Common myeloid progenitor, CD34-positive (primary cell): ENCODE data around the gene SSR2.

Experiments used
- CTCF ChIA-PET: fragments of 350-600 bp; sonication (Branson Sonifier 250); formaldehyde crosslinking; loops from one replicate; lab custom pipeline; 2021; ENCODE audit warnings: antibody characterized with exemption; lab: Charles Lee
- POLR2A ChIA-PET: fragments of 350-600 bp; sonication (Branson Sonifier 250); formaldehyde crosslinking; loops from one replicate; lab custom pipeline; 2021; ENCODE audit warnings: antibody characterized with exemption; lab: Charles Lee
- DNase-seq, 3 donors: peaks; one replicate each; pipeline versions ENCODE4 v3.0.0 to v3.0.0-alpha.2; 2013
- H3K27ac ChIP-seq, 2 experiments: 1 replicate in 1 of 2; 2 replicates in 1 of 2; pipeline ENCODE4 v1.7.0; 2013; ENCODE audit warnings: inconsistent platforms in 2 of 2, low read length in 2 of 2, mild to moderate bottlenecking in 2 of 2, low read depth in 1 of 2, moderate library complexity in 1 of 2; ENCODE audit not compliant: severe bottlenecking in 2 of 2, insufficient read depth in 1 of 2, poor library complexity in 1 of 2
- H3K27me3 ChIP-seq, 5 experiments: replicated peaks in 2 of 5; 1 replicate in 3 of 5; 2 replicates in 2 of 5; pipeline versions ENCODE4 v1.6.1 to v1.7.0; 2013; ENCODE audit warnings: low read length in 4 of 5, mild to moderate bottlenecking in 2 of 5, moderate library complexity in 2 of 5, inconsistent platforms in 1 of 5; ENCODE audit not compliant: insufficient read depth in 5 of 5, control insufficient read depth in 4 of 5
- H3K36me3 ChIP-seq, 4 experiments: 1 replicate in 2 of 4; 2 replicates in 2 of 4; pipeline versions ENCODE4 v1.6.1 to v1.7.0; 2013; ENCODE audit warnings: low read length in 3 of 4, control low read depth in 1 of 4, mild to moderate bottlenecking in 1 of 4; ENCODE audit not compliant: control insufficient read depth in 4 of 4, insufficient read depth in 4 of 4
- H3K4me1 ChIP-seq, 4 experiments: 1 replicate in 3 of 4; 2 replicates in 1 of 4; pipeline versions ENCODE4 v1.6.1 to v1.7.1; 2013; ENCODE audit warnings: low read length in 3 of 4, mild to moderate bottlenecking in 3 of 4, control low read depth in 1 of 4, inconsistent platforms in 1 of 4, moderate library complexity in 1 of 4; ENCODE audit not compliant: control insufficient read depth in 4 of 4, insufficient read depth in 4 of 4; ENCODE audit errors: control extremely low read depth in 1 of 4
- H3K4me3 ChIP-seq, 7 experiments: 1 replicate in 4 of 7; 2 replicates in 3 of 7; pipeline versions ENCODE4 v1.5.1 to v1.7.0; 2013; ENCODE audit warnings: mild to moderate bottlenecking in 7 of 7, low read length in 6 of 7, moderate library complexity in 6 of 7, inconsistent platforms in 2 of 7, low read depth in 2 of 7, control low read depth in 1 of 7; ENCODE audit not compliant: insufficient read depth in 4 of 7, control insufficient read depth in 1 of 7; ENCODE audit errors: extremely low read depth in 1 of 7
- H3K9me3 ChIP-seq, 5 experiments: 1 replicate in 4 of 5; 2 replicates in 1 of 5; pipeline versions ENCODE4 v1.6.1 to v1.7.1; 2013; ENCODE audit warnings: low read length in 4 of 5, mild to moderate bottlenecking in 2 of 5, inconsistent platforms in 1 of 5, low read depth in 1 of 5, moderate library complexity in 1 of 5; ENCODE audit not compliant: control insufficient read depth in 4 of 5, insufficient read depth in 2 of 5; ENCODE audit errors: control extremely low read depth in 1 of 5
- WGBS: methylation state at CpG from one replicate; pipeline ENCODE4 v1.1.5; 2013; ENCODE audit not compliant: insufficient coverage; 5-methylcytosine and 5-hydroxymethylcytosine counted together

The SSR2 gene

GRCh38 chr1:156054500-156055280 lies 33.9 kb upstream of the SSR2 start, which contains the start of gene LAMTOR2:
TSS of gene LAMTOR2 (plus strand) at chr1:156054782. CDS start at chr1:156054890, 108 bp downstream.
- ChIA-PET POLR2A (interaction anchor here (0.6 to 0.7 kb wide), 2 partner anchors 56 to 697 kb away, joined by 3 read pairs; no protein-coding TSS in a partner anchor), CTCF (interaction anchor here (0.9 to 1.4 kb wide), 4 partner anchors 8 to 30 kb away, joined by 3 to 6 read pairs (median 4); no protein-coding TSS in a partner anchor)

GRCh38 chr1:156053768-156054499 lies 33.2 kb upstream of the SSR2 start, which contains the start of gene UBQLN4:
TSS of gene UBQLN4 (minus strand) at chr1:156053798. CDS start at chr1:156053701, 97 bp downstream.
- H3K4me1 ChIP-seq: peaks cover 8 to 31% (median 22%) of the 10 kb centered on the region in 4 experiments
- peaks cover 5 to 43% (median 21%) of the 10 kb centered on the region in 4 experiments for H3K36me3 ChIP-seq
- peak; percentile 86 to 93 (median 92) for DNase-seq
- POLR2A ChIA-PET: interaction anchor here (0.6 to 1.3 kb wide), 4 partner anchors 9 to 120 kb away, joined by 3 to 4 read pairs (median 4); partner anchors contain the start of gene KHDC4
- CTCF ChIA-PET: interaction anchor here (0.9 to 1.4 kb wide), 5 partner anchors 9 to 29 kb away, joined by 3 to 6 read pairs (median 3); no protein-coding TSS in a partner anchor
- H3K4me3 ChIP-seq: peak within 1 kb of the TSS; percentile 84 to 99 (median 95)
- WGBS: 0% methylated on average over 31 of the region's 49 CpGs
- peak within 1 kb of the TSS; percentile 68 to 92 for H3K27ac ChIP-seq
- no peaks in the 10 kb centered on the region for H3K9me3 ChIP-seq
- no peaks in the 10 kb centered on the region for H3K27me3 ChIP-seq

More at GRCh38 chr1:156054500-156055280, 33.9 kb upstream of the SSR2 start, which contains the start of gene LAMTOR2:
- Histone ChIP-seq H3K4me1 (peaks cover 8 to 31% (median 22%) of the 10 kb centered on the region in 4 experiments), H3K9me3 (no peaks in the 10 kb centered on the region), H3K4me3 (peak within 1 kb of the TSS; percentile 79 to 99 (median 95)), H3K36me3 (peaks cover under 1 to 35% (median 17%) of the 10 kb centered on the region in 4 experiments), H3K27me3 (no peaks in the 10 kb centered on the region), H3K27ac (peak within 1 kb of the TSS; percentile 68 to 92)
- 0% methylated on average over 49 of the region's 53 CpGs for WGBS
- DNase-seq: peak; percentile 93 to 96 (median 94)

- CTCF ChIA-PET: interaction anchor here (1.4 to 1.5 kb wide), 3 partner anchors 15 to 22 kb away, joined by 3 read pairs; no protein-coding TSS in a partner anchor
Observed at GRCh38 chr1:156052862-156053767, 32.4 kb upstream of the SSR2 start.

GRCh38 chr1:156051011-156051725 lies 30.4 kb upstream of the SSR2 start:
- no CpG with 5 or more reads among the region's 7 CpGs for WGBS
- CTCF ChIA-PET: interaction anchor here (0.9 to 1.9 kb wide), 5 partner anchors 10 to 113 kb away, joined by 3 to 6 read pairs (median 4); partner anchors contain the start of gene RAB25
- peaks cover 5 to 33% (median 24%) of the 10 kb centered on the region in 4 experiments for H3K36me3 ChIP-seq
- no peak overlapping the region for H3K4me3 ChIP-seq
- H3K4me1 ChIP-seq: peaks cover 8 to 25% (median 19%) of the 10 kb centered on the region in 4 experiments
- no peaks in the 10 kb centered on the region for H3K27me3 ChIP-seq
- DNase-seq: no peak
- no peak overlapping the region for H3K27ac ChIP-seq
- POLR2A ChIA-PET: interaction anchor here (0.5 to 0.7 kb wide), 2 partner anchors 12 to 59 kb away, joined by 3 read pairs; no protein-coding TSS in a partner anchor
- H3K9me3 ChIP-seq: no peaks in the 10 kb centered on the region

More at GRCh38 chr1:156052862-156053767, 32.4 kb upstream of the SSR2 start:
- Histone ChIP-seq H3K27ac (peak overlapping the region in 1 of 2 experiments; percentile 54), H3K27me3 (no peaks in the 10 kb centered on the region), H3K4me1 (peaks cover 8 to 31% (median 22%) of the 10 kb centered on the region in 4 experiments), H3K36me3 (peaks cover 5 to 43% (median 27%) of the 10 kb centered on the region in 4 experiments), H3K4me3 (peak overlapping the region; percentile 40 to 93 (median 84)), H3K9me3 (no peaks in the 10 kb centered on the region)
- POLR2A ChIA-PET: interaction anchor here (0.6 to 1.3 kb wide), 4 partner anchors 8 to 119 kb away, joined by 3 to 4 read pairs (median 4); partner anchors contain the start of gene KHDC4
- WGBS: under 1% methylated on average over 23 of the region's 63 CpGs
- DNase-seq: peak; percentile 82 to 89 (median 87)

- Histone ChIP-seq H3K36me3 (peaks cover 7 to 33% (median 24%) of the 10 kb centered on the region in 4 experiments), H3K27me3 (no peaks in the 10 kb centered on the region), H3K9me3 (no peaks in the 10 kb centered on the region), H3K4me1 (peaks cover 5 to 18% (median 11%) of the 10 kb centered on the region in 4 experiments), H3K27ac (no peak overlapping the region), H3K4me3 (no peak overlapping the region)
- ChIA-PET POLR2A (no interaction called here), CTCF (interaction anchor here (1.0 to 1.9 kb wide), 3 partner anchors 16 to 25 kb away, joined by 3 to 6 read pairs (median 3); no protein-coding TSS in a partner anchor)
- WGBS: 96% methylated on average over 4 of the region's 4 CpGs
- no peak for DNase-seq
Observed at GRCh38 chr1:156050376-156050775, 29.6 kb upstream of the SSR2 start.
